ENCODE data around the gene LARGE1.

DNA sequence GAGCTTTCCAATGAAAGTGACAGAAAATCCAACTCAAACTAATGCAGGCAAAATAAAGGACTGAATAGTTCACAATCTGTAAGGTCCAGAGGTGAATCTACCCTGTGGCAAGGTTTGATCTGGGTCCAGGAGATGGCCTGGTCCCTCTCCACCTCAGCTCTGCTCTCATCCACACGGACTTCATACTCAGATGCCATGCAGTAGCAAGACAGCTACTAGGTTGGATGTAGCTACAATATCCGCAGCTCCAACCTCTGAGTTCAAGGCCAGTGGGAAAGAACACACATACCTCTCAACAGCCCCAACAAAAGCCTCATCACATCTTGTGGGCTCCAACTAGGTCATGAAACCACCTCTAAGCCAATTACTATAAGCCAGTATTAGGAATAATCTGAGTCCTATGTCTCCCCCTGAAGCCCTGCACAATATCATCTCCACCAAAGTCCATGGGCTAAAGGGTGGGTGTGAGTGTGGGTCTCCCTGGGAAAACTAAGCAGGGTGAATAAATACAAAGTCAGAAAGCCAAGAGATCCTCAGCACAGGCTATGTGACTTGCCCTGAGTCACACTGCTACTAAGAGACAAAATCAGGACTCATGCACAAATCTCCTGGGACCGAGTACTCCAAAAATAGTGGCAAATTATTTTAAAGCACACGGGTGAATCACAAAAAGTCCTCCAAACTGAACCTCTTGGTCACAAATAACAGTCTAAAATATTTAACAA lies 78.8 kb downstream of the LARGE1 start:
- TF ChIP-seq POLR2A (IDR thresholded peaks at IDR 0.05; ENCODE audit: low read depth, low read length): no peak
- TF ChIP-seq SPI1 (IDR thresholded peaks at IDR 0.05; ENCODE audit: low read depth, low read length): no peak
- TF ChIP-seq POLR2AphosphoS5 (IDR thresholded peaks at IDR 0.05; ENCODE audit: low read depth, low read length): no peak
- TF ChIP-seq TAF1 (IDR thresholded peaks at IDR 0.05; ENCODE audit: low read depth, low read length): no peak
- TF ChIP-seq POU2F2 (IDR thresholded peaks at IDR 0.05; ENCODE audit: low read depth, low read length): no peak
